ENCODE data around the gene RPL13. TPM values are rescaled to one million over a fixed set of nuclear protein-coding genes. Genes with fewer than 3 reads are reported as not detected.
A peak's percentile ranks its signal among the peaks of the same experiment; 100 is the strongest.
"Not testable (repeated sequence)": the region's sequence is repeated elsewhere in the genome, so short reads cannot be mapped to it uniquely, and the experiment has no call there.

Gene RPL13
- total and polyA plus RNA-seq, 10 donors, result 2,154 to 16,278 (median 6,788) TPM

DNA sequence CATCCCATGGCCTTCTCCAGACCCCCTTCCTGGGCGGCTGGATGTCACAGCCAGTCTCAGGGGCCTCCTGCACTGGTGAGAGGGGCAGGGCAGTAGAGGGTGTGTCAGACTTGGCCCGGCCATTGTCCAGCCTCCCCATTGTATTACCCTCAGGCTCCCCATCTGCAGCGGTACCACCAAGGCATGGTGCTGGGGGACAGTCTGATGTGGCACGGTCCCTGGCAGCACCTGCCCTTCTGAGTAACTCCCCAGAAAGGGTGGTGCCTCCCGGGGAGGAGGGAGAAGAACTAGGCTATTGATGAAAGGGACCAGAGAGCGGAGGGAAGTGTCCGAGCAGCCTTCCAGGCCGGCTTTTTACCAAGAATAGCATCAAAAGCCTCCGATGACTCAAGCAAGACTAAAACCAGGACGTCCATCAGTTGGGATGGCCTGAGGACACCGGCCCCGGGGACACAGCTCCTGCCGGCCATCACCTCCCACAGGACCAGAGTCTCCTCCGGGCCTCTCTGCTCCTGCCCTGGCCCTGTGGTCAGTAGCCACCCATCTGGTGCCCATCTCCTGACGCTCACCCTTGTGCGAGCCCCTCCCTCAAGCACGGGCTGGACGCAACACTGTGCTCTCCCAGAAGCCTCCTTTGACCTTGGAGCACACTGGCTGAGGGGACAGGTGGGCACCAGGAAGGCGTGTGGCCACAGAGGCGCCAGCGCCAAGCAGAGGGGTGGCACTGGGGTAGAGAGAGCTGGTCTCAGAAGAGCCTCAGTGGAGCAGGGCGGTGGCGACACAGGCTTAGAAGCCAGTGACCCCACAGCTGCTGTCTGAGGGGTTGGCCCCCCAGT is 9.2 kb downstream of the RPL13 start:
- Histone ChIP-seq H3K27me3 (replicated peaks in 1 of 7) (peaks cover 0 to 58% (median 23%) of the 10 kb centered on the region in 7 donors), H3K36me3 (peaks cover 0 to 7% (median 1%) of the 10 kb centered on the region in 6 donors), H3K27ac (no peak overlapping the region), H3K4me3 (no peak overlapping the region), H3K9me3 (no peaks in the 10 kb centered on the region), H3K4me1 (peaks cover 13 to 42% (median 30%) of the 10 kb centered on the region in 6 donors)
- DNase-seq, result no peak
- intact Hi-C loops (cut with DNase I; ENCODE audit: low total_unique reads), result loop anchor here (10.0 kb wide), 1 partner anchor 75 kb away; no protein-coding TSS in a partner anchor
- TF ChIP-seq POLR2A (IDR thresholded peaks at IDR 0.05) (no peak), CTCF (IDR thresholded peaks at IDR 0.05 in 8 of 11, conservative IDR thresholded peaks at IDR 0.05 in 3 of 11) (no peak), POLR2AphosphoS5 (IDR thresholded peaks at IDR 0.05) (no peak)
- WGBS, 5 donors, result 75 to 89% (median 87%) methylated on average over 15 to 23 of the region's 23 CpGs

GRCh38 chr16:89570342-89570923 is 10.0 kb downstream of the RPL13 start:
- peak; percentile 70 for DNase-seq
- Histone ChIP-seq H3K4me3 (no peak overlapping the region), H3K27ac (no peak overlapping the region), H3K27me3 (replicated peaks in 1 of 7) (peaks cover 0 to 65% (median 30%) of the 10 kb centered on the region in 7 donors), H3K4me1 (peaks cover 16 to 42% (median 30%) of the 10 kb centered on the region in 6 donors), H3K9me3 (no peaks in the 10 kb centered on the region), H3K36me3 (peaks cover 0 to 4% (median 0%) of the 10 kb centered on the region in 6 donors)
- intact Hi-C loops (cut with DNase I; ENCODE audit: low total_unique reads), result loop anchor here (10.0 kb wide), 1 partner anchor 74 kb away; no protein-coding TSS in a partner anchor
- TF ChIP-seq POLR2A (IDR thresholded peaks at IDR 0.05), result no peak
- TF ChIP-seq CTCF (IDR thresholded peaks at IDR 0.05 in 8 of 11, conservative IDR thresholded peaks at IDR 0.05 in 3 of 11), result no peak
- TF ChIP-seq POLR2AphosphoS5 (IDR thresholded peaks at IDR 0.05), result no peak
- WGBS, 5 donors, result 83 to 92% (median 89%) methylated on average over 27 to 30 of the region's 30 CpGs

- 86 to 93% (median 90%) methylated on average over 10 to 36 of the region's 36 CpGs for WGBS, 5 donors
- H3K4me3 ChIP-seq, H3K9me3 ChIP-seq, H3K27ac ChIP-seq, H3K36me3 ChIP-seq, DNase-seq: not testable (repeated sequence)
- intact Hi-C loops (cut with DNase I; ENCODE audit: low total_unique reads), result loop anchor here (10.0 kb wide), 1 partner anchor 74 kb away; no protein-coding TSS in a partner anchor
- H3K27me3 ChIP-seq (replicated peaks in 1 of 7), result peaks cover 0 to 72% (median 33%) of the 10 kb centered on the region in 7 donors
- peaks cover 13 to 40% (median 28%) of the 10 kb centered on the region in 6 donors for H3K4me1 ChIP-seq
Measured at GRCh38 chr16:89570983-89571598, 10.6 kb downstream of the RPL13 start.

GRCh38 chr16:89571636-89572035 is 11.2 kb downstream of the RPL13 start:
- peaks cover 0 to 4% (median 0%) of the 10 kb centered on the region in 6 donors for H3K36me3 ChIP-seq

More at GRCh38 chr16:89571636-89572035, 11.2 kb downstream of the RPL13 start:
- intact Hi-C loops (cut with DNase I; ENCODE audit: low total_unique reads), result loop anchor here (10.0 kb wide), 1 partner anchor 73 kb away; no protein-coding TSS in a partner anchor
- TF ChIP-seq POLR2AphosphoS5 (IDR thresholded peaks at IDR 0.05) (no peak), POLR2A (IDR thresholded peaks at IDR 0.05) (no peak), CTCF (IDR thresholded peaks at IDR 0.05 in 8 of 11, conservative IDR thresholded peaks at IDR 0.05 in 3 of 11) (no peak)
- WGBS, 5 donors, result 85 to 91% (median 88%) methylated on average over 9 to 18 of the region's 18 CpGs
- no peaks in the 10 kb centered on the region for H3K9me3 ChIP-seq
- H3K27me3 ChIP-seq (replicated peaks in 1 of 7), result peaks cover 5 to 77% (median 39%) of the 10 kb centered on the region in 7 donors
- peaks cover 11 to 39% (median 25%) of the 10 kb centered on the region in 6 donors for H3K4me1 ChIP-seq
- H3K4me3 ChIP-seq, result no peak overlapping the region
- H3K27ac ChIP-seq, result no peak overlapping the region
- DNase-seq, result no peak
